Psoas muscle (tissue), 8 donors: ENCODE data around the gene VEPH1. TPM values are rescaled to one million over a fixed set of nuclear protein-coding genes. Genes with fewer than 3 reads are reported as not detected.
"Not testable (repeated sequence)": the region's sequence is repeated elsewhere in the genome, so short reads cannot be mapped to it uniquely, and the experiment has no call there.

ENCODE experiments used
- ATAC-seq, 4 donors: fragments of 200-7000 bp; cut with Tn5 transposase; one replicate each; pipeline ENCODE4 v1.9.1; 2020; ENCODE audit warnings: moderate library complexity in 3 of 4, mild to moderate bottlenecking in 2 of 4
- DNase-seq, 2 donors: peaks; one replicate each; pipeline ENCODE4 v3.0.0-alpha.2; 2020
- H3K27ac ChIP-seq: fragments of 200-600 bp; one replicate; pipeline ENCODE4 v1.8.0; 2022
- H3K27me3 ChIP-seq, 3 donors: fragments of 200-600 bp in 1 of 3; one replicate each; pipeline versions ENCODE4 v1.6.1 to v1.8.0; 2013 to 2022; ENCODE audit warnings: low read length in 2 of 3, mild to moderate bottlenecking in 2 of 3, moderate library complexity in 1 of 3; ENCODE audit not compliant: insufficient read depth in 3 of 3
- H3K36me3 ChIP-seq, 2 donors: fragments of 200-600 bp in 1 of 2; one replicate each; pipeline versions ENCODE4 v1.6.1 to v1.8.0; 2013 to 2022; ENCODE audit warnings: low read depth in 1 of 2, mild to moderate bottlenecking in 1 of 2, moderate library complexity in 1 of 2; ENCODE audit not compliant: insufficient read depth in 1 of 2
- H3K4me1 ChIP-seq: fragments of 200-600 bp; one replicate; pipeline ENCODE4 v1.8.0; 2022
- H3K4me3 ChIP-seq: fragments of 200-600 bp; one replicate; pipeline ENCODE4 v1.8.0; 2022; ENCODE audit warnings: mild to moderate bottlenecking
- H3K9me3 ChIP-seq: fragments of 200-600 bp; one replicate; pipeline ENCODE4 v1.8.0; 2022
- WGBS, 3 donors: extraction: QIAGEN DNeasy Blood & Tissue Kit; methylation state at CpG; one replicate each; pipeline versions ENCODE4 v1.1.6 to v1.1.7; 2013; 5-methylcytosine and 5-hydroxymethylcytosine counted together
- intact Hi-C, 2 donors: fragments of 100-400 bp; cut with DNase I; formaldehyde crosslinking; loops; one replicate each; pipeline versions ENCODE4 v1.11.0 to v1.14.2; 2022
- polyA plus RNA-seq, 3 donors: library from polyadenylated mRNA; stranded (reverse); fragments of 200-250 nt; gene quantifications; one replicate each; pipeline ENCODE4 v1.2.3, GENCODE V29; 2013
- total RNA-seq, 4 donors: library from RNA; stranded (reverse); fragmentation: NEBNext Ultra II Directional in 2 of 4; extraction: Animal tissue kit (Norgen Biotek cat#: 25700) in 2 of 4; gene quantifications; one replicate each; pipeline versions ENCODE4 v1.2.1 to v1.2.4, GENCODE V29; 2021 to 2023
- TF ChIP-seq, protein P1 (sequence below): fragments of 200-600 bp; IDR thresholded peaks from one replicate; pipeline ENCODE4 v1.8.0; 2022; ENCODE audit warnings: antibody characterized with exemption
- donor health status: healthy with polysubstance abuse.
- donor health status: DM: no; HTN: no; CAD: no; lungs with moderate emphysema.
- donor health status: Bipolar disorder and iron deficiency.
- donor health status: healthy.
- donor health status: DM: yes; HTN: yes; CAD: no.
- donor health status: DM: no; HTN: no; CAD: no.
- donor health status: DM: no; HTN: no; CAD: no.
- donor health status: DM: yes; HTN: yes; CAD: no.

VEPH1 gene
- total and polyA plus RNA-seq, 7 donors = 0.14 to 0.34 (median 0.25) TPM; not detected in 2

DNA sequence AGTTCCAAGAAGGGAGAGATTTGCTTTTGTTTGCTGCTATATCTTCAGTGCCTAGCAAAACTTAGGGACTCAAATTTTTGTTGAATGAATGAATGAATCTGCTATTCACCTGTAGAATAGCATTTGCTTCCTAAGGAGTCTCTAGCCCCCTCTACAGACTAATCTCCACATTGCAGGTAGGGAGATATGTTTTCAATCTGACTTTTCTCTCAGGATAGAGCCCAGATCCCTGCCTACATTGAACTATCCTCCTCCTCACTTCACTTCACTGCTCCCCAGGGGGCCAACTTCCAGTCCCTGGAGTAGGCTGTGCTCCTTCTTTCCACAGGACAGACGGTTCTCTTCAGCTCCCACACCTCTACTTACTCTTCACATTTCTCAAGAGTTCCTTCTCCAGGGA, 148.5 kb downstream of the VEPH1 start:
- Histone ChIP-seq H3K36me3 (no peaks in the 10 kb centered on the region), H3K27ac (no peak overlapping the region), H3K4me3 (no peak overlapping the region), H3K9me3 (no peaks in the 10 kb centered on the region), H3K27me3 (no peaks in the 10 kb centered on the region), H3K4me1 (no peaks in the 10 kb centered on the region)
- intact Hi-C loops = no loop called here
- TF ChIP-seq, protein P1, sequence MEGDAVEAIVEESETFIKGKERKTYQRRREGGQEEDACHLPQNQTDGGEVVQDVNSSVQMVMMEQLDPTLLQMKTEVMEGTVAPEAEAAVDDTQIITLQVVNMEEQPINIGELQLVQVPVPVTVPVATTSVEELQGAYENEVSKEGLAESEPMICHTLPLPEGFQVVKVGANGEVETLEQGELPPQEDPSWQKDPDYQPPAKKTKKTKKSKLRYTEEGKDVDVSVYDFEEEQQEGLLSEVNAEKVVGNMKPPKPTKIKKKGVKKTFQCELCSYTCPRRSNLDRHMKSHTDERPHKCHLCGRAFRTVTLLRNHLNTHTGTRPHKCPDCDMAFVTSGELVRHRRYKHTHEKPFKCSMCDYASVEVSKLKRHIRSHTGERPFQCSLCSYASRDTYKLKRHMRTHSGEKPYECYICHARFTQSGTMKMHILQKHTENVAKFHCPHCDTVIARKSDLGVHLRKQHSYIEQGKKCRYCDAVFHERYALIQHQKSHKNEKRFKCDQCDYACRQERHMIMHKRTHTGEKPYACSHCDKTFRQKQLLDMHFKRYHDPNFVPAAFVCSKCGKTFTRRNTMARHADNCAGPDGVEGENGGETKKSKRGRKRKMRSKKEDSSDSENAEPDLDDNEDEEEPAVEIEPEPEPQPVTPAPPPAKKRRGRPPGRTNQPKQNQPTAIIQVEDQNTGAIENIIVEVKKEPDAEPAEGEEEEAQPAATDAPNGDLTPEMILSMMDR = no peak
- WGBS, 3 donors = 18 to 38% (median 30%) methylated on average over 1 of the region's 1 CpG
- ATAC-seq = no peak
- DNase-seq = no peak

DNA sequence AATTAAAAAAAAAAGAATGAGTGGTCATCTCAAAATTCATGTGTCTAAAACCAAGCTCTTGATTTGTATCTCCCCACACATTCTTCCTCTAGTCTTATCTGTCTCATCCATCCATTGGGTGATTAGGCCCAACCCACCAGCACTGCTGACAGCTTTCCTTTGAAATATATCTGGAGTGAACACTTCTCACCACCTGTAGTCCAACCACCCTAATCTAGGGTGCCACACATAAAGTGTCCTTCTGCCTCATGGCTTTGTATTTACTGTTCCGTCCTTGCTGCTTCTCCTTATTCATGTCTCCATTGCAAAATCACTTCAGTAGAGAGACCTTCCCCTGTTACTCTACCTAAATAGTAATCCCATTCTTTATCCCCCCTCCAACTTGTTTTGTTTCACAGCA, 149.0 kb downstream of the VEPH1 start:
- no peaks in the 10 kb centered on the region for H3K9me3 ChIP-seq
- H3K4me3 ChIP-seq = no peak overlapping the region
- H3K4me1 ChIP-seq = no peaks in the 10 kb centered on the region
- H3K27me3 ChIP-seq = no peaks in the 10 kb centered on the region
- no peak for ATAC-seq
- intact Hi-C loops = no loop called here
- 93 to 100% (median 96%) methylated on average over 1 of the region's 1 CpG for WGBS, 3 donors
- H3K27ac ChIP-seq = no peak overlapping the region
- TF ChIP-seq, protein P1 = no peak
- no peak for DNase-seq
- no peaks in the 10 kb centered on the region for H3K36me3 ChIP-seq

DNA sequence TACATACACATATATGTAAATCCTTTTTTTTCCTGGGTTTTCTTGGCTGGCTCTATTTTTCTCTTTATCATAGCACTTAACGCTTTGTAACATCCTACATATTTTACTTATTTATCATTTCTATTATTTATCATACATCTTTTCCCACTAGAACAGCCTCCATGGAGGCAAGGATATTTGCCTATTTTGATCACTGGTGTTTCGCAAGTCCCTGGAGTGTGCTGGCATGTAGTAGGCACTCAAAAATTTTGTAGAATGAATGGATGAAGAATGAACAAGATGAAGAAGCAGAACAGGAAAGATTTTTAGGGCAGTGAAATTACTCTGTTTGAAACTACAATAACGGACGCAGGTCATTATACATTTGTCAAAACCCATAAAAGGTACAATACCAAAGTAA, 149.6 kb downstream of the VEPH1 start:
- WGBS, 3 donors = 84 to 98% (median 94%) methylated on average over 4 of the region's 4 CpGs
- no peak for DNase-seq
- Histone ChIP-seq H3K4me3 (no peak overlapping the region), H3K27ac (no peak overlapping the region), H3K36me3 (no peaks in the 10 kb centered on the region), H3K4me1 (no peaks in the 10 kb centered on the region), H3K27me3 (no peaks in the 10 kb centered on the region), H3K9me3 (no peaks in the 10 kb centered on the region)
- TF ChIP-seq, protein P1 = no peak
- ATAC-seq = no peak
- intact Hi-C loops = no loop called here

DNA sequence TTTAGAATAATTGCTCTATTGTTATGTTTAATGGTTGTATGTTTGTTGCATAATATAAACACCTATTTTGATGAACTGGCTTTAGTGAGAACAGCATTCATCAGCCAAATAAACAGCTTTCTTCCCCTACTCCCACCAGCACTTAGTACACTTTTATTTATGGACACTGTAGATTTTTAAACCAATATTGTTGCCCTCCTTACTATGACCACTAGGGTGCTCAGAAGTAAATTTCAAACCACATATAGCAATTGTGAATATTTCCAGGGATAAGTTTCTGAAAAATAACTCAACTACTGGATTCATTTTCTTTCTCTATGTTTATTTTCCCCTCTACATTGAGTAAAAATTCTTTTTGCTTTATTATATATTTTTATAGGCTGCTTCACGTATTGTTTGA, 151.2 kb downstream of the VEPH1 start:
- intact Hi-C loops = no loop called here
- no peak for ATAC-seq
- H3K27me3 ChIP-seq = no peaks in the 10 kb centered on the region
- no peaks in the 10 kb centered on the region for H3K9me3 ChIP-seq
- TF ChIP-seq, protein P1 = no peak
- no peak overlapping the region for H3K27ac ChIP-seq
- WGBS, 3 donors = 51 to 98% (median 92%) methylated on average over 1 of the region's 1 CpG
- no peak overlapping the region for H3K4me3 ChIP-seq
- no peak for DNase-seq
- H3K4me1 ChIP-seq = no peaks in the 10 kb centered on the region
- H3K36me3 ChIP-seq = no peaks in the 10 kb centered on the region

DNA sequence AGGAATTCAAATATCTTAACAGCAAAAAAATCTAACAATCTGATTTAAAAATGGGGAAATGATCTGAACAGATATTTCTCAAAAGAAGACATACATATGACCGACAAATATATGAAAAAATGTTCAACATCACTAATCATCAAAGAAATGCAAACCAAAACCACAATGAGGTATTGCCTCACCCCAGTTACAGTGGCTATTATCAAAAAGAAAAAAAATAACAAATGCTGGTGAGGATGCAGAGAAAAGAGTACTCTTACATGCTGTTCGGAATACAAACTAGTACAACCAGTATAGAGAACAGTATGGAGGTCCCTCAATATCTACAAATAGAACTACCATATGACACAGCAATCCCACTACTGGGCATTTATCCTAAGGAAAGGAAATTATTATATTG, 152.6 kb downstream of the VEPH1 start:
- H3K27me3 ChIP-seq, DNase-seq, H3K4me3 ChIP-seq, H3K4me1 ChIP-seq, H3K9me3 ChIP-seq, H3K36me3 ChIP-seq, H3K27ac ChIP-seq, intact Hi-C loops, ATAC-seq: not testable (repeated sequence)
- 71 to 96% (median 94%) methylated on average over 2 of the region's 2 CpGs for WGBS, 3 donors

DNA sequence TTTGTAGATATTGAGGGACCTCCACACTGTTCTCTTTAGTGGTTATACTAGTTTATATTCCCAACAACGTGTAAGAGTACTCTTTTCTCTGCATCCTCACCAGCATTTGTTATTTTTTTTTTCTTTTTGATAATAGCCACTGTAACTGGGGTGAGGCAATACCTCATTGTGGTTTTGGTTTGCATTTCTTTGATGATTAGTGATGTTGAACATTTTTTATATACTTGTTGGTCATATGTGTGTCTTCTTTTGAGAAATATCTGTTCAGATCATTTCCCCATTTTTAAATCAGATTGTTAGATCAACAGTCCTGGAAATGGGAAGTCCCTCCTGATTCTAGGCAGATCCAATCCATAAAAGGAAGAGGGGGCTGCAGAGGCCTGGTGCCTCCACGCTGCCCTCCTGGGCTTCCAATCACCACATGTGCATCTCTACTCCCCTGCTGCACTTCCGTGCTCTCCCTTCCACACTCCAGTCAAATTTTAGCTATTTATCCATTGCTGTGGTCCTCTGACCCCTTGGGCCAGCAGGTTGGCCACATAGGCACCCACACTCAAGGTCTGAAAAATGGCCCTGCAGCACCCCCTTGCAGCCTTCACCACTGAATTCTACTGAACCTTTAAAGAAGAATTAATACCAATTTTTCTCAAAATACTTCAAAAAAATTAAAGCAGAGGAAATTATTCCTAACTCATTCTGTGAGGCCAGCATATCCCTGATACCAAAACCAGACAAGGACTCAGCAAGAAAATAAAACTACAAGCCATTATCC, 154.7 kb downstream of the VEPH1 start:
- H3K4me1 ChIP-seq, H3K27ac ChIP-seq, H3K9me3 ChIP-seq, ATAC-seq, intact Hi-C loops, H3K4me3 ChIP-seq, H3K36me3 ChIP-seq, H3K27me3 ChIP-seq, DNase-seq: not testable (repeated sequence)
- WGBS, 3 donors = 69 to 82% (median 75%) methylated on average over 3 of the region's 3 CpGs
